SW480 (cell line): Measurements from ENCODE around the gene CFAP99.

Experiments used
- DNase-seq: peaks from one replicate; pipeline ENCODE4 v3.0.0-alpha.2; 2016; ENCODE audit warnings: low spot score

The CFAP99 gene

GRCh38 chr4:2411786-2412510 lies 6.8 kb upstream of the CFAP99 start:
- no peak for DNase-seq

GRCh38 chr4:2412534-2412884 lies 6.2 kb upstream of the CFAP99 start:
- DNase-seq = peak; percentile 89

- DNase-seq = peak; percentile 99
Measured at GRCh38 chr4:2412885-2413716, 5.7 kb upstream of the CFAP99 start.

GRCh38 chr4:2413821-2414610 lies 4.7 kb upstream of the CFAP99 start:
- peak; percentile 38 for DNase-seq

GRCh38 chr4:2415213-2415612 lies 3.5 kb upstream of the CFAP99 start:
- DNase-seq = no peak

- DNase-seq = no peak
Measured at GRCh38 chr4:2415881-2416563, 2.7 kb upstream of the CFAP99 start.

- DNase-seq = peak; percentile 21
Measured at GRCh38 chr4:2416564-2417225, 2.1 kb upstream of the CFAP99 start.

GRCh38 chr4:2417226-2417764 lies 1.5 kb upstream of the CFAP99 start:
- DNase-seq = no peak

- peak; percentile 14 for DNase-seq
Measured at GRCh38 chr4:2417765-2418649, 748 bp upstream of the CFAP99 start, which contains the start of gene ZFYVE28. Gene ZFYVE28 (minus strand): TSS chr4:2418645. CDS start chr4:2418323, 322 bp downstream.

GRCh38 chr4:2419814-2420213 lies 1.1 kb downstream of the CFAP99 start:
- no peak for DNase-seq

GRCh38 chr4:2421928-2422327 lies 3.2 kb downstream of the CFAP99 start:
- DNase-seq = no peak

GRCh38 chr4:2423066-2423465 lies 4.3 kb downstream of the CFAP99 start:
- DNase-seq = no peak

- DNase-seq = no peak
Measured at GRCh38 chr4:2423695-2424094, 4.9 kb downstream of the CFAP99 start.

- no peak for DNase-seq
Measured at GRCh38 chr4:2424581-2424980, 5.8 kb downstream of the CFAP99 start.

- DNase-seq = no peak
Measured at GRCh38 chr4:2425386-2426068, 6.8 kb downstream of the CFAP99 start.

GRCh38 chr4:2426069-2426397 lies 7.3 kb downstream of the CFAP99 start:
- DNase-seq = no peak

GRCh38 chr4:2426711-2427275 lies 8.0 kb downstream of the CFAP99 start:
- no peak for DNase-seq

- DNase-seq = no peak
Measured at GRCh38 chr4:2427383-2428334, 8.9 kb downstream of the CFAP99 start.
